GM12878 (cell line): ENCODE measurements around the gene SLC37A3. TPM values are rescaled to one million over a fixed set of nuclear protein-coding genes. Genes with fewer than 3 reads are reported as not detected.

Experiments
- ATAC-seq: fragments of 200-7000 bp; cut with Tn5 transposase; 3 replicates; pipeline ENCODE4 v1.9.1; 2020; ENCODE audit warnings: mild to moderate bottlenecking, moderate library complexity
- BruUV-seq: library from RNA; stranded (reverse); fragments of 400-500 nt; replicated peaks from 2 replicates; lab custom pipeline; 2021; lab: Mats Ljungman, UMichigan
- CTCF ChIA-PET: fragments of 300-600 bp; sonication (Branson Sonifier 250); formaldehyde crosslinking; extraction: SDS; loops from one replicate; lab custom pipeline; 2021; ENCODE audit warnings: inconsistent platforms; lab: Yijun Ruan, JAX
- POLR2A ChIA-PET: fragments of 350-600 bp; formaldehyde crosslinking; extraction: SDS; loops from one replicate; lab custom pipeline; 2021; ENCODE audit warnings: inconsistent platforms; lab: Charles Lee
- RAD21 ChIA-PET: fragments of 300-600 bp; sonication (Branson Sonifier 250); formaldehyde crosslinking; loops from one replicate; lab custom pipeline; 2023; ENCODE audit warnings: antibody characterized with exemption; ENCODE audit not compliant: unreplicated experiment; lab: Charles Lee
- SMC1A ChIA-PET: fragments of 300-600 bp; sonication (Branson Sonifier 250); formaldehyde crosslinking; loops from one replicate; lab custom pipeline; 2023; ENCODE audit not compliant: unreplicated experiment, uncharacterized antibody; lab: Charles Lee
- DNase-seq: peaks from one replicate; pipeline ENCODE4 v3.0.0-alpha.2; 2011; ENCODE audit warnings: low read depth, low spot score
- FAIRE-seq: peaks from 3 replicates; lab custom pipeline; 2011; peaks lifted over from hg19 to GRCh38; lab: Jason Lieb, UNC
- H2AFZ ChIP-seq: 2 replicates; pipeline ENCODE4 v1.6.0; 2011; ENCODE audit warnings: low read depth, low read length, control low read depth; ENCODE audit not compliant: control insufficient read depth
- H3K27ac ChIP-seq: 2 replicates; pipeline ENCODE4 v1.5.1; 2011; ENCODE audit warnings: control low read depth; ENCODE audit not compliant: control insufficient read depth, insufficient read depth
- H3K27me3 ChIP-seq, 2 experiments: replicated peaks in 1 of 2; 2 replicates each; pipeline versions ENCODE4 v1.6.0 to v1.6.1; 2011; ENCODE audit warnings: low read length in 1 of 2; ENCODE audit not compliant: control insufficient read depth in 2 of 2, insufficient read depth in 2 of 2
- H3K36me3 ChIP-seq, 2 experiments: 2 replicates each; pipeline ENCODE4 v1.5.1; 2011; ENCODE audit warnings: low read length in 1 of 2; ENCODE audit not compliant: control insufficient read depth in 2 of 2, insufficient read depth in 2 of 2
- H3K4me1 ChIP-seq: 2 replicates; pipeline ENCODE4 v1.6.1; 2011; ENCODE audit warnings: mild to moderate bottlenecking, low read length, moderate library complexity, mixed read lengths; ENCODE audit not compliant: control insufficient read depth, insufficient read depth
- H3K4me2 ChIP-seq: 2 replicates; pipeline ENCODE4 v1.6.0; 2011; ENCODE audit warnings: control low read depth; ENCODE audit not compliant: control insufficient read depth, insufficient read depth
- H3K4me3 ChIP-seq: fragments of 200-600 bp; sonication (generic); 2 replicates; pipeline ENCODE4 v1.5.1; 2016
- H3K79me2 ChIP-seq: 2 replicates; pipeline ENCODE4 v1.6.0; 2011; ENCODE audit warnings: low read length; ENCODE audit not compliant: control insufficient read depth, insufficient read depth
- H3K9ac ChIP-seq: 2 replicates; pipeline ENCODE4 v1.8.0; 2011; ENCODE audit warnings: low read length, control low read depth, mixed read lengths; ENCODE audit not compliant: control insufficient read depth, insufficient read depth
- H3K9me3 ChIP-seq: replicated peaks from 3 replicates; pipeline ENCODE4 v1.5.1; 2011; ENCODE audit warnings: mild to moderate bottlenecking, low read length; ENCODE audit not compliant: control insufficient read depth, insufficient read depth
- H4K20me1 ChIP-seq: 2 replicates; pipeline ENCODE4 v1.6.0; 2011; ENCODE audit not compliant: control insufficient read depth, insufficient read depth
- CTCF ChIP-seq, 3 experiments: IDR thresholded peaks in 2 of 3; conservative IDR thresholded peaks in 1 of 3; 2 replicates each; pipeline ENCODE4 v1.5.1; 2011; ENCODE audit warnings: low read depth in 3 of 3, low read length in 3 of 3, mild to moderate bottlenecking in 3 of 3, control low read depth in 2 of 3, moderate library complexity in 2 of 3, inconsistent platforms in 1 of 3, mixed read lengths in 1 of 3; ENCODE audit not compliant: control insufficient read depth in 2 of 3, insufficient read depth in 1 of 3; ENCODE audit errors: extremely low read depth in 1 of 3
- CUX1 ChIP-seq: IDR thresholded peaks from 2 replicates; pipeline ENCODE4 v1.6.1; 2012; ENCODE audit warnings: improper control_type of control experiment, low read depth, low read length; ENCODE audit not compliant: insufficient replicate concordance
- DPF2 ChIP-seq: fragments of 450-650 bp; IDR thresholded peaks from 2 replicates; pipeline ENCODE4 v1.6.1; 2017; ENCODE audit warnings: mild to moderate bottlenecking
- ELK1 ChIP-seq: IDR thresholded peaks from 2 replicates; pipeline ENCODE4 v1.6.1; 2012; ENCODE audit warnings: low read depth, low read length, improper control_type of control experiment
- ETV6 ChIP-seq, 2 experiments: fragments of 450-650 bp in 1 of 2; IDR thresholded peaks in 1 of 2; conservative IDR thresholded peaks in 1 of 2; 2 replicates each; pipeline ENCODE4 v1.6.1; 2014; ENCODE audit warnings: antibody characterized with exemption in 1 of 2, borderline replicate concordance in 1 of 2, low read depth in 1 of 2, mild to moderate bottlenecking in 1 of 2, moderate library complexity in 1 of 2
- IRF4 ChIP-seq: IDR thresholded peaks from 2 replicates; pipeline ENCODE4 v1.6.1; 2011; ENCODE audit warnings: low read depth, low read length
- MTA3 ChIP-seq: IDR thresholded peaks from 2 replicates; pipeline ENCODE4 v1.6.1; 2012; ENCODE audit warnings: low read length, inconsistent platforms, borderline replicate concordance
- RB1 ChIP-seq: fragments of 450-650 bp; formaldehyde crosslinking; IDR thresholded peaks from 2 replicates; pipeline ENCODE4 v1.6.1; 2017; ENCODE audit warnings: mild to moderate bottlenecking, borderline replicate concordance
- SP1 ChIP-seq: IDR thresholded peaks from one replicate; pipeline ENCODE4 v1.6.1; 2011; ENCODE audit warnings: low read depth, low read length
- ZNF687 ChIP-seq: fragments of 450-650 bp; IDR thresholded peaks from 2 replicates; pipeline ENCODE4 v1.6.1; 2017; ENCODE audit warnings: mild to moderate bottlenecking, moderate library complexity
- WGBS: methylation state at CpG from one replicate; pipeline ENCODE4 v1.1.6; 2016; ENCODE audit warnings: low lambda C conversion rate; ENCODE audit not compliant: insufficient replicate concordance, insufficient coverage; ENCODE audit errors: missing lambda C conversion rate; 5-methylcytosine and 5-hydroxymethylcytosine counted together
- in situ Hi-C: fragments of 300-500 bp; cut with MboI; formaldehyde crosslinking; loops from 9 replicates; pipeline ENCODE4 v1.14.3; 2018; ENCODE audit warnings: mixed read lengths
- intact Hi-C: fragments of 100-400 bp; cut with micrococcal nuclease; formaldehyde crosslinking; loops from one replicate; pipeline ENCODE4 v1.14.2; 2022; ENCODE audit not compliant: unreplicated experiment
- polyA plus RNA-seq, 11 experiments: library from polyadenylated mRNA; depleted of rRNA in 4 of 11; unstranded in 6 of 11; stranded (reverse) in 5 of 11; fragments of >200 nt; fragmentation: Nextera tagmentation in 4 of 11; fragmentation: Illumina TruSeq in 1 of 11; extraction: Ambion mirVana in 4 of 11; extraction: Trizol in 1 of 11; gene quantifications; 1 replicate in 1 of 11; 2 replicates in 10 of 11; pipeline versions ENCODE4 v1.2.1 to v1.2.3, GENCODE V29; 2011 to 2016; ENCODE audit warnings: inconsistent platforms in 2 of 11, missing spikeins in 2 of 11, low read depth in 1 of 11
- total RNA-seq, 4 experiments: library from RNA; depleted of rRNA in 3 of 4; stranded (reverse); fragments of >200 nt in 3 of 4; fragmentation: Illumina TruSeq in 1 of 4; extraction: Trizol in 1 of 4; gene quantifications; 2 replicates each; pipeline versions ENCODE4 v1.2.1 to v1.2.3, GENCODE V29; 2013 to 2021

The SLC37A3 gene
- total and polyA plus RNA-seq, 10 of the 15 experiments (the other 5 are each of a cell fraction or from before 2014, with no cell fraction given), result 3.7 to 13.6 (median 11.0) TPM

GRCh38 chr7:140384894-140385545 is 13.3 kb downstream of the SLC37A3 start:
- ChIA-PET RAD21 (no interaction called here), CTCF (interaction anchor here (0.8 kb wide), 1 partner anchor 951 kb away, joined by 4 read pairs; no protein-coding TSS in a partner anchor), SMC1A (no interaction called here), POLR2A (no interaction called here)
- Histone ChIP-seq H3K4me3 (no peak overlapping the region), H3K9ac (no peak overlapping the region), H3K4me1 (peaks cover 8% of the 10 kb centered on the region), H3K79me2 (no peaks in the 10 kb centered on the region; the same call in 1 of the 2 replicates), H3K9me3 (no peaks in the 10 kb centered on the region), H3K27me3 (no peaks in the 10 kb centered on the region), H3K4me2 (no peak overlapping the region), H3K27ac (no peak overlapping the region), H4K20me1 (no peaks in the 10 kb centered on the region), H3K36me3 (peaks cover 0 to 3% of the 10 kb centered on the region in 2 experiments; a peak in 1 of 4 replicates), H2AFZ (no peak overlapping the region)
- 31% methylated on average over 1 of the region's 1 CpG for WGBS
- DNase-seq (no peak), ATAC-seq (no peak), FAIRE-seq (no peak)
- in situ Hi-C loops (no loop called here), intact Hi-C loops (no loop called here)
- no TSS peak for BruUV-seq
- no peak for TF ChIP-seq IRF4
- TF ChIP-seq ETV6 (conservative IDR thresholded peaks at IDR 0.05 in 1 of 2, IDR thresholded peaks at IDR 0.05 in 1 of 2; ENCODE audit: borderline replicate concordance in 1 of 2, low read depth in 1 of 2), result no peak
- TF ChIP-seq MTA3, result no peak
- no peak for TF ChIP-seq RB1
- no peak for TF ChIP-seq DPF2
- TF ChIP-seq ELK1, result no peak
- TF ChIP-seq CTCF (IDR thresholded peaks at IDR 0.05 in 2 of 3, conservative IDR thresholded peaks at IDR 0.05 in 1 of 3; ENCODE audit: control insufficient read depth in 2 of 3, extremely low read depth in 1 of 3, insufficient read depth in 1 of 3, low read depth in 3 of 3, low read length in 3 of 3), result no peak
- TF ChIP-seq CUX1, result no peak
- no peak for TF ChIP-seq ZNF687
- no peak for TF ChIP-seq SP1
